PC-3 (cell line): ENCODE results near the gene EZR.

Experiments
- EZH2 ChIP-seq: fragments of 300-600 bp; sonication (generic); IDR thresholded peaks from one replicate; pipeline ENCODE4 v1.6.1; 2017; ENCODE audit warnings: antibody characterized with exemption, mild to moderate bottlenecking, low read length; ENCODE audit not compliant: unreplicated experiment
- EZH2phosphoT487 ChIP-seq: fragments of 300-600 bp; sonication (generic); IDR thresholded peaks from 2 replicates; pipeline ENCODE4 v1.6.1; 2018; ENCODE audit warnings: mild to moderate bottlenecking, antibody characterized with exemption, low read length, borderline replicate concordance
- TF ChIP-seq, protein P1 (sequence below): fragments of 300-600 bp; sonication (generic); conservative IDR thresholded peaks from 2 replicates; pipeline ENCODE4 v1.5.1; 2017; ENCODE audit warnings: antibody characterized with exemption, low read depth, mild to moderate bottlenecking, low read length

DNA sequence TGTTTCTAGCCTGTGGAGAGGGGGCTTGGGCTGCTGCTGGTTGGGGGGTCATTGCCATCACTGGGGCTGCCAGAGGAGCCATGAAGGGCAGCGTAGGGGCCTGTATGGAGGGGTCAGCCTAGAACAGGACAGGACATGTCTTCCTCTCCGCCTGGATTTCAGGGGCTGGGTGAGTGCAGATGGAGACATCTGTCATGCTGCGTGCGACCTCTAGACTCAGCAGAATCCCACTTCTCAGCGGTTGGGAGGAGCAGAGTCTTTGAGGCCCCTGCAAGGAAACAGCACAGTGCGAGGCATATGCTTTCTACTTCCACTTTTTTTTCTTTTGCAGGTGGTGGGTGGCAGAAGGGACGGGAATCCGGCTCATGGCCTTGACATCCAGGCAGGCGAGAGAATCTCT is 67.9 kb downstream of the EZR start:
- TF ChIP-seq, protein P1, sequence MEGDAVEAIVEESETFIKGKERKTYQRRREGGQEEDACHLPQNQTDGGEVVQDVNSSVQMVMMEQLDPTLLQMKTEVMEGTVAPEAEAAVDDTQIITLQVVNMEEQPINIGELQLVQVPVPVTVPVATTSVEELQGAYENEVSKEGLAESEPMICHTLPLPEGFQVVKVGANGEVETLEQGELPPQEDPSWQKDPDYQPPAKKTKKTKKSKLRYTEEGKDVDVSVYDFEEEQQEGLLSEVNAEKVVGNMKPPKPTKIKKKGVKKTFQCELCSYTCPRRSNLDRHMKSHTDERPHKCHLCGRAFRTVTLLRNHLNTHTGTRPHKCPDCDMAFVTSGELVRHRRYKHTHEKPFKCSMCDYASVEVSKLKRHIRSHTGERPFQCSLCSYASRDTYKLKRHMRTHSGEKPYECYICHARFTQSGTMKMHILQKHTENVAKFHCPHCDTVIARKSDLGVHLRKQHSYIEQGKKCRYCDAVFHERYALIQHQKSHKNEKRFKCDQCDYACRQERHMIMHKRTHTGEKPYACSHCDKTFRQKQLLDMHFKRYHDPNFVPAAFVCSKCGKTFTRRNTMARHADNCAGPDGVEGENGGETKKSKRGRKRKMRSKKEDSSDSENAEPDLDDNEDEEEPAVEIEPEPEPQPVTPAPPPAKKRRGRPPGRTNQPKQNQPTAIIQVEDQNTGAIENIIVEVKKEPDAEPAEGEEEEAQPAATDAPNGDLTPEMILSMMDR: no peak
- TF ChIP-seq EZH2 (no peak), EZH2phosphoT487 (no peak)
